OCI-LY1 (cell line): ENCODE results near the gene MCTP1.

Experiments used
- H2AFZ ChIP-seq: fragments of 200-600 bp; sonication (generic), shearing (Covaris generic); 2 replicates; pipeline ENCODE4 v1.6.0; 2014; ENCODE audit warnings: antibody characterized with exemption, mild to moderate bottlenecking, low read length
- H3F3A ChIP-seq: fragments of 200-600 bp; sonication (generic), shearing (Covaris generic); 2 replicates; pipeline ENCODE4 v1.6.0; 2014; ENCODE audit warnings: mild to moderate bottlenecking, antibody characterized with exemption, low read length, moderate library complexity; ENCODE audit not compliant: insufficient read depth
- H3K27ac ChIP-seq: fragments of 200-600 bp; sonication (generic); 2 replicates; pipeline ENCODE4 v1.5.1; 2014; ENCODE audit warnings: low read length, mixed run types, mild to moderate bottlenecking, low read depth; ENCODE audit not compliant: poor library complexity, severe bottlenecking
- H3K27me3 ChIP-seq: fragments of 200-600 bp; sonication (generic); 2 replicates; pipeline ENCODE4 v1.6.0; 2014; ENCODE audit warnings: antibody characterized with exemption, mild to moderate bottlenecking, low read length, moderate library complexity; ENCODE audit not compliant: insufficient read depth
- H3K36me3 ChIP-seq: fragments of 200-600 bp; sonication (generic); 2 replicates; pipeline ENCODE4 v1.6.1; 2014; ENCODE audit warnings: mild to moderate bottlenecking, antibody characterized with exemption, low read length, moderate library complexity, mixed read lengths; ENCODE audit not compliant: insufficient read depth
- H3K4me1 ChIP-seq: fragments of 200-600 bp; sonication (generic); 2 replicates; pipeline ENCODE4 v1.5.1; 2014; ENCODE audit warnings: mild to moderate bottlenecking, low read length, moderate library complexity; ENCODE audit not compliant: insufficient read depth, severe bottlenecking
- H3K4me2 ChIP-seq: fragments of 200-600 bp; sonication (generic), shearing (Covaris generic); 2 replicates; pipeline ENCODE4 v1.6.1; 2014; ENCODE audit warnings: low read length
- H3K4me3 ChIP-seq: fragments of 200-600 bp; sonication (generic); 2 replicates; pipeline ENCODE4 v1.5.1; 2014; ENCODE audit warnings: low read length, low read depth, mild to moderate bottlenecking, mixed read lengths; ENCODE audit not compliant: poor library complexity, severe bottlenecking
- H3K79me2 ChIP-seq: fragments of 200-600 bp; shearing (Covaris generic); 2 replicates; pipeline ENCODE4 v1.6.1; 2016; ENCODE audit warnings: mixed run types, low read length, mixed read lengths; ENCODE audit not compliant: insufficient read depth
- H3K9ac ChIP-seq: fragments of 200-600 bp; sonication (generic), shearing (Covaris generic); 2 replicates; pipeline ENCODE4 v1.6.1; 2014; ENCODE audit warnings: mild to moderate bottlenecking, low read length, mixed read lengths
- H3K9me2 ChIP-seq: fragments of 200-600 bp; sonication (generic), shearing (Covaris generic); 2 replicates; pipeline ENCODE4 v1.6.1; 2014; ENCODE audit warnings: low read depth, mild to moderate bottlenecking, low read length, mixed read lengths
- H3K9me3 ChIP-seq: fragments of 200-600 bp; shearing (Covaris generic); 2 replicates; pipeline ENCODE4 v1.6.1; 2014; ENCODE audit warnings: low read length, mixed read lengths
- H4K20me1 ChIP-seq: fragments of 200-600 bp; sonication (generic), shearing (Covaris generic); 2 replicates; pipeline ENCODE4 v1.6.0; 2016; ENCODE audit warnings: mild to moderate bottlenecking, low read length; ENCODE audit not compliant: insufficient read depth
- EZH2 ChIP-seq: fragments of 200-600 bp; sonication (generic), shearing (Covaris generic); IDR thresholded peaks from 2 replicates; pipeline ENCODE4 v1.8.0; 2017; ENCODE audit warnings: borderline replicate concordance, mixed run types, mild to moderate bottlenecking, antibody characterized with exemption, low read length, moderate library complexity, mixed read lengths
- TF ChIP-seq, protein P1 (sequence below): fragments of 200-600 bp; sonication (generic), shearing (Covaris generic); IDR thresholded peaks from 2 replicates; pipeline ENCODE4 v1.5.1; 2017; ENCODE audit warnings: mild to moderate bottlenecking, antibody characterized with exemption, low read length, moderate library complexity, mixed read lengths

MCTP1 gene

DNA sequence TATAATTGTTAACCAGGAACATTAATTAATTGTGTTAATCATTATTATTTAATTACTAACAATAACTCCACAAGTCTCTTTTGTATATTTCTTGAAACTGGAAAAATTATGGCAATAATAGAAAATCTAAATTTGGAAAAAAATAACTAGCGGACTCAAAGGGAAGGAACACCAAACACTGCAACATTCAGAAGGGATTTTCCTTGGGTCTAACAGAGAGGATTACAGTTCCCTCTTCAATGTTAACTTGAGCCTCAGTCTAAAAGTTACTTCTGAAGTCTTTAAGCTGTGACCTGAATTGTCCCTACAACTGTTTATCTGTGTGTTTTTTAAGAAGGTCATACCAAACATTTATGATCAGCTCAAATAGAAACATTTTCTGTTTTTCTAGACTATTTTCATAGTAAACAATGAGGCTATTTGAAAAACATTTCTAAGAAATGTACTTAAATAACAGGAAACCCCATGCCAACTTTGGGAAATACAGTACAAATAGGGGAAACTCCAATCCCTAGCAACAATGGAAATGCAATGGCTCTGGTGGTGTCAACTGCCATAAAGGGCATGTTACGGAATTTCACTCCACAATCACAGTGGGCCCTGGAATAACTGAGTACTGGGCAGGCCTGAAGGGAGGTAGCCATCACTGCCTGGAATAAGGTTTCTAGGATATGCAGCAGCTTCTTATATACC lies 61.2 kb downstream of the MCTP1 start:
- no peak for TF ChIP-seq EZH2
- TF ChIP-seq, protein P1, sequence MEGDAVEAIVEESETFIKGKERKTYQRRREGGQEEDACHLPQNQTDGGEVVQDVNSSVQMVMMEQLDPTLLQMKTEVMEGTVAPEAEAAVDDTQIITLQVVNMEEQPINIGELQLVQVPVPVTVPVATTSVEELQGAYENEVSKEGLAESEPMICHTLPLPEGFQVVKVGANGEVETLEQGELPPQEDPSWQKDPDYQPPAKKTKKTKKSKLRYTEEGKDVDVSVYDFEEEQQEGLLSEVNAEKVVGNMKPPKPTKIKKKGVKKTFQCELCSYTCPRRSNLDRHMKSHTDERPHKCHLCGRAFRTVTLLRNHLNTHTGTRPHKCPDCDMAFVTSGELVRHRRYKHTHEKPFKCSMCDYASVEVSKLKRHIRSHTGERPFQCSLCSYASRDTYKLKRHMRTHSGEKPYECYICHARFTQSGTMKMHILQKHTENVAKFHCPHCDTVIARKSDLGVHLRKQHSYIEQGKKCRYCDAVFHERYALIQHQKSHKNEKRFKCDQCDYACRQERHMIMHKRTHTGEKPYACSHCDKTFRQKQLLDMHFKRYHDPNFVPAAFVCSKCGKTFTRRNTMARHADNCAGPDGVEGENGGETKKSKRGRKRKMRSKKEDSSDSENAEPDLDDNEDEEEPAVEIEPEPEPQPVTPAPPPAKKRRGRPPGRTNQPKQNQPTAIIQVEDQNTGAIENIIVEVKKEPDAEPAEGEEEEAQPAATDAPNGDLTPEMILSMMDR = no peak
- Histone ChIP-seq H3K4me1 (no peaks in the 10 kb centered on the region), H3F3A (no peaks in the 10 kb centered on the region), H3K9me2 (no peaks in the 10 kb centered on the region), H3K4me2 (no peak overlapping the region), H3K4me3 (no peak overlapping the region), H2AFZ (no peak overlapping the region), H3K36me3 (no peaks in the 10 kb centered on the region), H3K79me2 (no peaks in the 10 kb centered on the region), H3K9ac (no peak overlapping the region), H3K9me3 (no peaks in the 10 kb centered on the region), H3K27me3 (no peaks in the 10 kb centered on the region), H3K27ac (no peak overlapping the region), H4K20me1 (no peaks in the 10 kb centered on the region)

DNA sequence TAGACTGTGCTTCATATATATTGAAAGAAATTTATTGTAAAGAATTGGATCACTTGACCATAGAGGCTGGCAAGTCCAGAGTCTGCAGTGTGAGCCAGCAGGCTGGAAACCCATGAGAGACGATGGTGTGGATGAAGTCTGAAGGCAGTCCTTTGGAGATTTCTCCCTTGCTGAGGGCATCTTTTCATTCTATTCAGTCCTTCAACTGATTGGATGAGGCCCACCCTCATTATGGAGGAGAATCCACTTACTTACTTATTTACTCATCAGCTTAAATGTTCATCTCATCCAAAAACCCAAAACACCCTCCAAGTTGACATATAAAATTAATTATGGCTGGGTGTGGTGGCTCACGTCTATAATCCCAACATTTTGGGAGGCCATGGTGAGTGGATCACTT lies 62.1 kb downstream of the MCTP1 start:
- H3K9me3 ChIP-seq = no peaks in the 10 kb centered on the region
- H3K9ac ChIP-seq = no peak overlapping the region
- H3K4me2 ChIP-seq = no peak overlapping the region
- H3K27me3 ChIP-seq = no peaks in the 10 kb centered on the region
- TF ChIP-seq, protein P1 = no peak
- TF ChIP-seq EZH2 = no peak
- no peaks in the 10 kb centered on the region for H3F3A ChIP-seq
- no peak overlapping the region for H3K27ac ChIP-seq
- no peaks in the 10 kb centered on the region for H3K79me2 ChIP-seq
- H3K4me1 ChIP-seq = no peaks in the 10 kb centered on the region
- no peaks in the 10 kb centered on the region for H3K36me3 ChIP-seq
- H2AFZ ChIP-seq = no peak overlapping the region
- H3K4me3 ChIP-seq = no peak overlapping the region
- no peaks in the 10 kb centered on the region for H4K20me1 ChIP-seq
- no peaks in the 10 kb centered on the region for H3K9me2 ChIP-seq

DNA sequence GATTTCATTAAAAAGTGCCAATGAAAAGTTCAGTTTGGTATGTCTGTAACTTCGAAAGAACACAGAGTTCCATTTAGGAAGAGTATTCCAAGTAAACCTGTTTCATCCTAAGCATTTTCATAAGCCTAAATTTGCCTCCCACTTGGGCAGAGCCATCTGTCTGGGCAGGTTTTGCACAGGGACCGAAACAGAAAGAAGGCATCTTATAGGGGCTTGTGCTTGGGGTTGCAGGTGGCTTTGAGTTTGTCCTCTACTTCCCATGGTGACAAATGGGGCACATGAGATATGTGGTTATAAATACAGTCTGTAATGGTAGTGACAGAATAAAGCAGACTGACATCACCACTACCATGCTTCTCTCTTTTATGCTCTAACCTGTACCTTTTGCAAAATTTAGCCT lies 63.7 kb downstream of the MCTP1 start:
- Histone ChIP-seq H3K9me3 (no peaks in the 10 kb centered on the region), H3K79me2 (no peaks in the 10 kb centered on the region), H3K4me1 (no peaks in the 10 kb centered on the region), H3K4me3 (no peak overlapping the region), H2AFZ (no peak overlapping the region), H3F3A (no peaks in the 10 kb centered on the region), H3K4me2 (no peak overlapping the region), H3K36me3 (no peaks in the 10 kb centered on the region), H3K27me3 (no peaks in the 10 kb centered on the region), H3K27ac (no peak overlapping the region), H3K9ac (no peak overlapping the region), H3K9me2 (no peaks in the 10 kb centered on the region), H4K20me1 (no peaks in the 10 kb centered on the region)
- no peak for TF ChIP-seq EZH2
- TF ChIP-seq, protein P1 = no peak
